ENCODE measurements around the gene CCDC57. TPM values are rescaled to one million over a fixed set of nuclear protein-coding genes. Genes with fewer than 3 reads are reported as not detected.

CCDC57 gene
- total and polyA plus RNA-seq, 9 of the 15 experiments (the other 6 are each of a cell fraction or from before 2014, with no cell fraction given): 0.83 to 36.2 (median 13.6) TPM

GRCh38 chr17:82238472-82239201, 26.0 kb upstream of the CCDC57 start (continued):
- TF ChIP-seq CHD7 (IDR thresholded peaks at IDR 0.05; ENCODE audit: low read depth, low read length): no peak
- TF ChIP-seq CEBPG (CRISPR knock-in tag; IDR thresholded peaks at IDR 0.05): no peak
- no peak for TF ChIP-seq CEBPG (tag; conservative IDR thresholded peaks at IDR 0.05 in 1 of 2, IDR thresholded peaks at IDR 0.05 in 1 of 2)
- no peak for TF ChIP-seq DIDO1 (tag; IDR thresholded peaks at IDR 0.05; ENCODE audit: low read depth)
- TF ChIP-seq PBX2 (CRISPR knock-in tag; IDR thresholded peaks at IDR 0.05; ENCODE audit: low read depth): no peak
- no peak for TF ChIP-seq PBX2 (tag; conservative IDR thresholded peaks at IDR 0.05; ENCODE audit: low read depth)
- TF ChIP-seq ZKSCAN1 (IDR thresholded peaks at IDR 0.05; ENCODE audit: low read depth, low read length): no peak
- TF ChIP-seq PTRF (tag; IDR thresholded peaks at IDR 0.05): no peak
- no peak for TF ChIP-seq SMAD2 (IDR thresholded peaks at IDR 0.05; ENCODE audit: low read depth, low read length)
- TF ChIP-seq E2F1 (CRISPR knock-in tag; IDR thresholded peaks at IDR 0.05): no peak
